Measurements from ENCODE around the gene AFAP1.

DNA sequence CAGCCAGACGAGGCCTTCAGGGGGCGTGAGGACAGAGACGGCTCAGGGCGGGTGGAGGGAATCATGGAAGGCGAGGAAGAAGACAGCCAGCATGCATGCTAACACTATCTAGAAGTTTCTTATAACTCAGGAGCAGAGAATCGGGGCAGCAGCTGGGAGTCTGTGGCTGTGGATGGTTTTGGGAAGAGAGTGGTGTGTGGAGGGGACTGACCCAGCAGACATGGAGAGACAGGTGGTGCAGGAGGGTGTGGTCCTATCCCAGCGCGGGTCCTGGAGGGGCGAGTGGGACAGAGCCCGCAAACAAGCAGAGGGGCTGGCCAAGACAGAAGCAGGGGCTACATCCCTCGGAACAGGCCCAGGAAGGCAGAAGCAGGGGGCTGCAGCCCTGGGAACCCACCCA lies 192.1 kb downstream of the AFAP1 start:
- TF ChIP-seq, protein P1, sequence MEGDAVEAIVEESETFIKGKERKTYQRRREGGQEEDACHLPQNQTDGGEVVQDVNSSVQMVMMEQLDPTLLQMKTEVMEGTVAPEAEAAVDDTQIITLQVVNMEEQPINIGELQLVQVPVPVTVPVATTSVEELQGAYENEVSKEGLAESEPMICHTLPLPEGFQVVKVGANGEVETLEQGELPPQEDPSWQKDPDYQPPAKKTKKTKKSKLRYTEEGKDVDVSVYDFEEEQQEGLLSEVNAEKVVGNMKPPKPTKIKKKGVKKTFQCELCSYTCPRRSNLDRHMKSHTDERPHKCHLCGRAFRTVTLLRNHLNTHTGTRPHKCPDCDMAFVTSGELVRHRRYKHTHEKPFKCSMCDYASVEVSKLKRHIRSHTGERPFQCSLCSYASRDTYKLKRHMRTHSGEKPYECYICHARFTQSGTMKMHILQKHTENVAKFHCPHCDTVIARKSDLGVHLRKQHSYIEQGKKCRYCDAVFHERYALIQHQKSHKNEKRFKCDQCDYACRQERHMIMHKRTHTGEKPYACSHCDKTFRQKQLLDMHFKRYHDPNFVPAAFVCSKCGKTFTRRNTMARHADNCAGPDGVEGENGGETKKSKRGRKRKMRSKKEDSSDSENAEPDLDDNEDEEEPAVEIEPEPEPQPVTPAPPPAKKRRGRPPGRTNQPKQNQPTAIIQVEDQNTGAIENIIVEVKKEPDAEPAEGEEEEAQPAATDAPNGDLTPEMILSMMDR (IDR thresholded peaks at IDR 0.05; ENCODE audit: extremely low read depth in 1 of 2, insufficient read depth in 1 of 2, low read depth in 1 of 2, low read length in 2 of 2): no peak
- no peak for TF ChIP-seq POLR2A (IDR thresholded peaks at IDR 0.05; ENCODE audit: low read depth, low read length)
- no peak for TF ChIP-seq JUN (IDR thresholded peaks at IDR 0.05; ENCODE audit: borderline replicate concordance, insufficient read depth, insufficient read length, low read depth)
- no peak for TF ChIP-seq EZH2 (IDR thresholded peaks at IDR 0.05; ENCODE audit: borderline replicate concordance, low read depth, low read length, severe bottlenecking)
- no peak for TF ChIP-seq POLR2AphosphoS5 (IDR thresholded peaks at IDR 0.05; ENCODE audit: insufficient read depth, low read depth, low read length)
- TF ChIP-seq GATA2 (IDR thresholded peaks at IDR 0.05; ENCODE audit: insufficient read depth, insufficient read length, low read depth, low read length): no peak
- no peak for TF ChIP-seq FOS (IDR thresholded peaks at IDR 0.05; ENCODE audit: borderline replicate concordance, insufficient read depth, low read length)
- TF ChIP-seq MYC (IDR thresholded peaks at IDR 0.05; ENCODE audit: low read depth, low read length): no peak
